ENCODE measurements around the gene MGAT4B.
"Not testable (repeated sequence)": the region's sequence is repeated elsewhere in the genome, so short reads cannot be mapped to it uniquely, and the experiment has no call there.

Gene MGAT4B

GRCh38 chr5:179795049-179795862 is 11.4 kb downstream of the MGAT4B start:
- DNase-seq (ENCODE audit: low spot score): no peak

GRCh38 chr5:179794575-179794974 is 12.1 kb downstream of the MGAT4B start:
- DNase-seq (ENCODE audit: low spot score): no peak

GRCh38 chr5:179794171-179794570 is 12.5 kb downstream of the MGAT4B start:
- no peak for DNase-seq (ENCODE audit: low spot score)

GRCh38 chr5:179793468-179794139 is 13.1 kb downstream of the MGAT4B start, which contains the start of gene LTC4S:
LTC4S (plus strand) TSS chr5:179793986; CDS start chr5:179794081, 95 bp downstream.
- DNase-seq (ENCODE audit: low spot score): no peak

- DNase-seq (ENCODE audit: low spot score): no peak
Observed at GRCh38 chr5:179792612-179793467, 13.8 kb downstream of the MGAT4B start.

- no peak for DNase-seq (ENCODE audit: low spot score)
Observed at GRCh38 chr5:179791881-179792611, 14.6 kb downstream of the MGAT4B start.

GRCh38 chr5:179789278-179789677 is 17.4 kb downstream of the MGAT4B start:
- DNase-seq (ENCODE audit: low spot score): not testable (repeated sequence)

- no peak for DNase-seq (ENCODE audit: low spot score)
Observed at GRCh38 chr5:179788193-179788854, 18.3 kb downstream of the MGAT4B start.

GRCh38 chr5:179786861-179787260 is 19.8 kb downstream of the MGAT4B start:
- no peak for DNase-seq (ENCODE audit: low spot score)

- DNase-seq (ENCODE audit: low spot score): no peak
Observed at GRCh38 chr5:179783128-179783527, 23.5 kb downstream of the MGAT4B start.

- no peak for DNase-seq (ENCODE audit: low spot score)
Observed at GRCh38 chr5:179781846-179782245, 24.8 kb downstream of the MGAT4B start.

GRCh38 chr5:179780362-179780761 is 26.3 kb downstream of the MGAT4B start:
- no peak for DNase-seq (ENCODE audit: low spot score)

GRCh38 chr5:179779826-179780225 is 26.8 kb downstream of the MGAT4B start:
- no peak for DNase-seq (ENCODE audit: low spot score)

- no peak for DNase-seq (ENCODE audit: low spot score)
Observed at GRCh38 chr5:179778591-179778990, 28.1 kb downstream of the MGAT4B start.

- no peak for DNase-seq (ENCODE audit: low spot score)
Observed at GRCh38 chr5:179777909-179778308, 28.8 kb downstream of the MGAT4B start.

GRCh38 chr5:179777456-179777855 is 29.2 kb downstream of the MGAT4B start:
- DNase-seq (ENCODE audit: low spot score): no peak

- no peak for DNase-seq (ENCODE audit: low spot score)
Observed at GRCh38 chr5:179776411-179776938, 30.2 kb downstream of the MGAT4B start.

GRCh38 chr5:179774442-179774841 is 32.2 kb downstream of the MGAT4B start:
- no peak for DNase-seq (ENCODE audit: low spot score)

GRCh38 chr5:179773686-179774040 is 33.0 kb downstream of the MGAT4B start:
- DNase-seq (ENCODE audit: low spot score): no peak

- DNase-seq (ENCODE audit: low spot score): no peak
Observed at GRCh38 chr5:179772351-179772750, 34.3 kb downstream of the MGAT4B start.

- DNase-seq (ENCODE audit: low spot score): no peak
Observed at GRCh38 chr5:179771311-179771895, 35.3 kb downstream of the MGAT4B start.

Measured in germinal center (tissue), 1 donor.